ENCODE measurements around the gene BACE2.
"Not testable (repeated sequence)": the region's sequence is repeated elsewhere in the genome, so short reads cannot be mapped to it uniquely, and the experiment has no call there.

The BACE2 gene

GRCh38 chr21:41185802-41186201, 17.8 kb downstream of the BACE2 start:
- DNase-seq (ENCODE audit: low read depth, low spot score), result no peak
- no peak overlapping the region for H3K4me3 ChIP-seq (ENCODE audit: low read depth, low read length)
- no peak for TF ChIP-seq CTCF (IDR thresholded peaks at IDR 0.05; ENCODE audit: low read depth, low read length)
- in situ Hi-C loops (cut with HindIII; ENCODE audit: low sequenced_read_pairs), result no loop called here

- in situ Hi-C loops (cut with HindIII; ENCODE audit: low sequenced_read_pairs), result no loop called here
- TF ChIP-seq CTCF (IDR thresholded peaks at IDR 0.05; ENCODE audit: low read depth, low read length), result no peak
- DNase-seq (ENCODE audit: low read depth, low spot score), result no peak
- H3K4me3 ChIP-seq (ENCODE audit: low read depth, low read length), result no peak overlapping the region
Observed at GRCh38 chr21:41186755-41187536, 19.0 kb downstream of the BACE2 start.

- in situ Hi-C loops (cut with HindIII; ENCODE audit: low sequenced_read_pairs), result no loop called here
- no peak overlapping the region for H3K4me3 ChIP-seq (ENCODE audit: low read depth, low read length)
- DNase-seq (ENCODE audit: low read depth, low spot score), result no peak
- no peak for TF ChIP-seq CTCF (IDR thresholded peaks at IDR 0.05; ENCODE audit: low read depth, low read length)
Observed at GRCh38 chr21:41187537-41188025, 19.6 kb downstream of the BACE2 start.

GRCh38 chr21:41188486-41189149, 20.7 kb downstream of the BACE2 start:
- no peak for TF ChIP-seq CTCF (IDR thresholded peaks at IDR 0.05; ENCODE audit: low read depth, low read length)
- H3K4me3 ChIP-seq (ENCODE audit: low read depth, low read length), result no peak overlapping the region
- in situ Hi-C loops (cut with HindIII; ENCODE audit: low sequenced_read_pairs), result no loop called here
- DNase-seq (ENCODE audit: low read depth, low spot score), result no peak

- in situ Hi-C loops (cut with HindIII; ENCODE audit: low sequenced_read_pairs), result no loop called here
- DNase-seq (ENCODE audit: low read depth, low spot score), result no peak
- TF ChIP-seq CTCF (IDR thresholded peaks at IDR 0.05; ENCODE audit: low read depth, low read length), result no peak
- no peak overlapping the region for H3K4me3 ChIP-seq (ENCODE audit: low read depth, low read length)
Observed at GRCh38 chr21:41189150-41189745, 21.3 kb downstream of the BACE2 start.

- in situ Hi-C loops (cut with HindIII; ENCODE audit: low sequenced_read_pairs); DNase-seq (ENCODE audit: low read depth, low spot score); H3K4me3 ChIP-seq (ENCODE audit: low read depth, low read length): not testable (repeated sequence)
Observed at GRCh38 chr21:41192552-41192951, 24.6 kb downstream of the BACE2 start.

- in situ Hi-C loops (cut with HindIII; ENCODE audit: low sequenced_read_pairs), result no loop called here
- no peak overlapping the region for H3K4me3 ChIP-seq (ENCODE audit: low read depth, low read length)
- no peak for TF ChIP-seq CTCF (IDR thresholded peaks at IDR 0.05; ENCODE audit: low read depth, low read length)
- DNase-seq (ENCODE audit: low read depth, low spot score), result no peak
Observed at GRCh38 chr21:41195311-41195710, 27.4 kb downstream of the BACE2 start.

All from astrocyte of the spinal cord (primary cell).